ENCODE results near the gene AMELX.

DNA sequence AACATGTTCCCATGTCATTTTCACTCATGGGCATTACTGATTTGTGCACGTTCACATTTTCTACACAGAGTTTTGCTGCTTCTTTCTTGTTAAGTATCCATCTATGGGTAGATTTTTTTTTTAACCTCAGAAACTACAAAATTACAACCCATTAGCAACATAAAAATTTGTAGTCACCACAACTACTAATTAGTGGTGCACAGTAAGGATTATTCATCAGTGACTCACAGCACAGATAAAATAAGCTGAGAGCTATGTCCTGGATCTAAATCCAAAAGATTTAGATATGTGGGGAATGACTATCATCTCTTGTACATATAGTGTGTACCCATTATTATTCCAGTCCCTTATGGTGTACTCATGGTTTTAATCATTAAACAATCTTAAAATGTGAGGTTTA is 19.7 kb upstream of the AMELX start:
- TF ChIP-seq TAF1 (IDR thresholded peaks at IDR 0.05; ENCODE audit: low read depth) (no peak), EP300 (IDR thresholded peaks at IDR 0.05; ENCODE audit: borderline replicate concordance) (no peak), NFIC (IDR thresholded peaks at IDR 0.05) (no peak), YY1 (IDR thresholded peaks at IDR 0.05; ENCODE audit: low read depth) (no peak), TEAD4 (IDR thresholded peaks at IDR 0.05) (no peak), ZBTB7A (IDR thresholded peaks at IDR 0.05; ENCODE audit: low read depth) (no peak), FOXM1 (IDR thresholded peaks at IDR 0.05; ENCODE audit: borderline replicate concordance, low read depth) (no peak), RAD21 (IDR thresholded peaks at IDR 0.05; ENCODE audit: low read depth) (no peak), TCF12 (IDR thresholded peaks at IDR 0.05; ENCODE audit: low read depth) (no peak)
- TF ChIP-seq, protein P1, sequence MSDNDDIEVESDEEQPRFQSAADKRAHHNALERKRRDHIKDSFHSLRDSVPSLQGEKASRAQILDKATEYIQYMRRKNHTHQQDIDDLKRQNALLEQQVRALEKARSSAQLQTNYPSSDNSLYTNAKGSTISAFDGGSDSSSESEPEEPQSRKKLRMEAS (IDR thresholded peaks at IDR 0.05): no peak
- TF ChIP-seq, protein P2, sequence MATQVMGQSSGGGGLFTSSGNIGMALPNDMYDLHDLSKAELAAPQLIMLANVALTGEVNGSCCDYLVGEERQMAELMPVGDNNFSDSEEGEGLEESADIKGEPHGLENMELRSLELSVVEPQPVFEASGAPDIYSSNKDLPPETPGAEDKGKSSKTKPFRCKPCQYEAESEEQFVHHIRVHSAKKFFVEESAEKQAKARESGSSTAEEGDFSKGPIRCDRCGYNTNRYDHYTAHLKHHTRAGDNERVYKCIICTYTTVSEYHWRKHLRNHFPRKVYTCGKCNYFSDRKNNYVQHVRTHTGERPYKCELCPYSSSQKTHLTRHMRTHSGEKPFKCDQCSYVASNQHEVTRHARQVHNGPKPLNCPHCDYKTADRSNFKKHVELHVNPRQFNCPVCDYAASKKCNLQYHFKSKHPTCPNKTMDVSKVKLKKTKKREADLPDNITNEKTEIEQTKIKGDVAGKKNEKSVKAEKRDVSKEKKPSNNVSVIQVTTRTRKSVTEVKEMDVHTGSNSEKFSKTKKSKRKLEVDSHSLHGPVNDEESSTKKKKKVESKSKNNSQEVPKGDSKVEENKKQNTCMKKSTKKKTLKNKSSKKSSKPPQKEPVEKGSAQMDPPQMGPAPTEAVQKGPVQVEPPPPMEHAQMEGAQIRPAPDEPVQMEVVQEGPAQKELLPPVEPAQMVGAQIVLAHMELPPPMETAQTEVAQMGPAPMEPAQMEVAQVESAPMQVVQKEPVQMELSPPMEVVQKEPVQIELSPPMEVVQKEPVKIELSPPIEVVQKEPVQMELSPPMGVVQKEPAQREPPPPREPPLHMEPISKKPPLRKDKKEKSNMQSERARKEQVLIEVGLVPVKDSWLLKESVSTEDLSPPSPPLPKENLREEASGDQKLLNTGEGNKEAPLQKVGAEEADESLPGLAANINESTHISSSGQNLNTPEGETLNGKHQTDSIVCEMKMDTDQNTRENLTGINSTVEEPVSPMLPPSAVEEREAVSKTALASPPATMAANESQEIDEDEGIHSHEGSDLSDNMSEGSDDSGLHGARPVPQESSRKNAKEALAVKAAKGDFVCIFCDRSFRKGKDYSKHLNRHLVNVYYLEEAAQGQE (IDR thresholded peaks at IDR 0.05; ENCODE audit: low read depth): no peak
- TF ChIP-seq, protein P3, sequence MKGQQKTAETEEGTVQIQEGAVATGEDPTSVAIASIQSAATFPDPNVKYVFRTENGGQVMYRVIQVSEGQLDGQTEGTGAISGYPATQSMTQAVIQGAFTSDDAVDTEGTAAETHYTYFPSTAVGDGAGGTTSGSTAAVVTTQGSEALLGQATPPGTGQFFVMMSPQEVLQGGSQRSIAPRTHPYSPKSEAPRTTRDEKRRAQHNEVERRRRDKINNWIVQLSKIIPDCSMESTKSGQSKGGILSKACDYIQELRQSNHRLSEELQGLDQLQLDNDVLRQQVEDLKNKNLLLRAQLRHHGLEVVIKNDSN (IDR thresholded peaks at IDR 0.05): no peak

Data from Ishikawa (cell line).